Naive B cell (primary cell): Measurements from ENCODE around the gene TNRC6A. TPM values are rescaled to one million over a fixed set of nuclear protein-coding genes. Genes with fewer than 3 reads are reported as not detected.

Experiments used
- ATAC-seq, 2 donors: fragments of 150-1000 bp; cut with Tn5 transposase; 2 replicates each; pipeline ENCODE4 v1.10.0; 2021; ENCODE audit warnings: low read depth in 2 of 2, mild to moderate bottlenecking in 2 of 2, moderate library complexity in 2 of 2
- DNase-seq: peaks from one replicate; pipeline ENCODE4 v3.0.0; 2022
- H3K27ac Mint-ChIP-seq, 6 donors: one replicate each; pipeline ENCODE4 v1.8.0; 2020 to 2022; ENCODE audit warnings: mild to moderate bottlenecking in 6 of 6, mixed read lengths in 6 of 6, moderate library complexity in 5 of 6, inconsistent platforms in 2 of 6
- H3K27me3 Mint-ChIP-seq, 3 donors: one replicate each; pipeline ENCODE4 v1.8.0; 2021 to 2022; ENCODE audit warnings: mixed read lengths in 3 of 3, mild to moderate bottlenecking in 1 of 3
- H3K36me3 Mint-ChIP-seq, 2 donors: one replicate each; pipeline ENCODE4 v1.8.0; 2020 to 2022; ENCODE audit warnings: mixed read lengths in 2 of 2, inconsistent platforms in 1 of 2, mild to moderate bottlenecking in 1 of 2
- H3K4me1 Mint-ChIP-seq, 3 donors: one replicate each; pipeline ENCODE4 v1.8.0; 2020 to 2022; ENCODE audit warnings: mixed read lengths in 3 of 3, inconsistent platforms in 1 of 3, mild to moderate bottlenecking in 1 of 3, moderate library complexity in 1 of 3
- H3K4me3 Mint-ChIP-seq, 8 donors: one replicate each; pipeline ENCODE4 v1.8.0; 2020 to 2022; ENCODE audit warnings: mild to moderate bottlenecking in 8 of 8, mixed read lengths in 8 of 8, moderate library complexity in 8 of 8, inconsistent platforms in 2 of 8
- H3K9me3 Mint-ChIP-seq, 7 donors: one replicate each; pipeline ENCODE4 v1.8.0; 2020 to 2022; ENCODE audit warnings: mixed read lengths in 7 of 7, mild to moderate bottlenecking in 5 of 7, inconsistent platforms in 2 of 7, moderate library complexity in 1 of 7
- polyA plus RNA-seq, 6 donors: library from polyadenylated mRNA; unstranded; fragments of 300-500 nt; fragmentation: Illumina TruSeq; gene quantifications; one replicate each; pipeline ENCODE4 v1.2.3, GENCODE V29; 2021; ENCODE audit warnings: low read depth in 6 of 6

TNRC6A gene
- polyA plus RNA-seq, 6 donors from 2014 or later, result 1.9 to 23.1 (median 13.1) TPM

GRCh38 chr16:24869033-24869432, 139.6 kb downstream of the TNRC6A start:
- Mint-ChIP-seq H3K9me3 (peaks cover 5 to 26% (median 16%) of the 10 kb centered on the region in 7 donors), H3K4me1 (no peaks in the 10 kb centered on the region), H3K36me3 (peaks cover 5 to 6% of the 10 kb centered on the region in 2 donors), H3K27me3 (peaks cover 0 to 8% (median 0%) of the 10 kb centered on the region in 3 donors), H3K27ac (no peak overlapping the region), H3K4me3 (no peak overlapping the region)
- no peak for ATAC-seq
- no peak for DNase-seq

- DNase-seq (no peak), ATAC-seq (no peak)
- peaks cover 0 to 18% (median 0%) of the 10 kb centered on the region in 3 donors for H3K27me3 Mint-ChIP-seq
- no peaks in the 10 kb centered on the region for H3K4me1 Mint-ChIP-seq
- no peaks in the 10 kb centered on the region for H3K36me3 Mint-ChIP-seq
- no peak overlapping the region for H3K27ac Mint-ChIP-seq
- H3K9me3 Mint-ChIP-seq, result peaks cover 0 to 4% (median 0%) of the 10 kb centered on the region in 7 donors
- H3K4me3 Mint-ChIP-seq, result no peak overlapping the region
Observed at GRCh38 chr16:24871891-24872290, 142.4 kb downstream of the TNRC6A start.

- peaks cover 0 to 4% (median 0%) of the 10 kb centered on the region in 7 donors for H3K9me3 Mint-ChIP-seq
- no peak overlapping the region for H3K4me3 Mint-ChIP-seq
- H3K4me1 Mint-ChIP-seq, result no peaks in the 10 kb centered on the region
- no peak overlapping the region for H3K27ac Mint-ChIP-seq
- H3K27me3 Mint-ChIP-seq, result peaks cover 0 to 20% (median 0%) of the 10 kb centered on the region in 3 donors
- DNase-seq (no peak), ATAC-seq (no peak)
- H3K36me3 Mint-ChIP-seq, result no peaks in the 10 kb centered on the region
Observed at GRCh38 chr16:24873028-24873427, 143.6 kb downstream of the TNRC6A start.

- peaks cover 0 to 8% of the 10 kb centered on the region in 2 donors for H3K36me3 Mint-ChIP-seq
Observed at GRCh38 chr16:24875466-24875865, 146.0 kb downstream of the TNRC6A start.

More at GRCh38 chr16:24875466-24875865, 146.0 kb downstream of the TNRC6A start:
- Mint-ChIP-seq H3K27ac (no peak overlapping the region), H3K4me3 (no peak overlapping the region), H3K27me3 (peaks cover 0 to 20% (median 3%) of the 10 kb centered on the region in 3 donors), H3K9me3 (peaks cover 0 to 11% (median 5%) of the 10 kb centered on the region in 7 donors), H3K4me1 (no peaks in the 10 kb centered on the region)
- no peak for ATAC-seq
- no peak for DNase-seq

Other genes starting within 250 kb of the TNRC6A start
- 10 to 100 TPM; 19.6 to 41.1 (median 30.2) TPM for gene RBBP6, start 190.1 kb upstream of the TNRC6A start, polyA plus RNA-seq
- gene SLC5A11, start 116.3 kb downstream of the TNRC6A start, polyA plus RNA-seq, result not detected